Keratinocyte (primary cell): ENCODE data around the gene PRMT6.

Experiments
- CTCF ChIP-seq, 3 experiments: IDR thresholded peaks in 1 of 3; conservative IDR thresholded peaks in 1 of 3; optimal IDR thresholded peaks in 1 of 3; 2 replicates in 2 of 3; 3 replicates in 1 of 3; pipeline versions ENCODE3 to v1.5.1; 2011; ENCODE audit warnings: low read length in 3 of 3, mild to moderate bottlenecking in 3 of 3, moderate library complexity in 2 of 3, control low read depth in 1 of 3, inconsistent platforms in 1 of 3; ENCODE audit not compliant: insufficient read depth in 2 of 3; ENCODE audit errors: extremely low read depth in 1 of 3
- EZH2 ChIP-seq: IDR thresholded peaks from one replicate; pipeline ENCODE4 v1.6.1; 2012; ENCODE audit warnings: inconsistent platforms, mild to moderate bottlenecking, low read length, moderate library complexity

GRCh38 chr1:107047602-107048001 is 8.9 kb upstream of the PRMT6 start:
- TF ChIP-seq CTCF (optimal IDR thresholded peaks at IDR 0.05 in 1 of 3, IDR thresholded peaks at IDR 0.05 in 1 of 3, conservative IDR thresholded peaks at IDR 0.05 in 1 of 3; ENCODE audit: extremely low read depth in 1 of 3, insufficient read depth in 2 of 3, low read length in 3 of 3) = no peak
- TF ChIP-seq EZH2 = no peak
